OCI-LY7 (cell line): ENCODE data around the gene PLXNA1.

Source experiments
- CTCF ChIP-seq: fragments of 200-600 bp; sonication (generic); conservative IDR thresholded peaks from 2 replicates; pipeline ENCODE4 v1.5.1; 2014; ENCODE audit warnings: mild to moderate bottlenecking, antibody characterized with exemption, low read length, moderate library complexity, mixed read lengths
- EZH2phosphoT487 ChIP-seq: fragments of 200-600 bp; sonication (generic); IDR thresholded peaks from 2 replicates; pipeline ENCODE4 v1.6.1; 2018; ENCODE audit warnings: low read depth, borderline replicate concordance, mild to moderate bottlenecking, mixed run types, antibody characterized with exemption, low read length, moderate library complexity, mixed read lengths

DNA sequence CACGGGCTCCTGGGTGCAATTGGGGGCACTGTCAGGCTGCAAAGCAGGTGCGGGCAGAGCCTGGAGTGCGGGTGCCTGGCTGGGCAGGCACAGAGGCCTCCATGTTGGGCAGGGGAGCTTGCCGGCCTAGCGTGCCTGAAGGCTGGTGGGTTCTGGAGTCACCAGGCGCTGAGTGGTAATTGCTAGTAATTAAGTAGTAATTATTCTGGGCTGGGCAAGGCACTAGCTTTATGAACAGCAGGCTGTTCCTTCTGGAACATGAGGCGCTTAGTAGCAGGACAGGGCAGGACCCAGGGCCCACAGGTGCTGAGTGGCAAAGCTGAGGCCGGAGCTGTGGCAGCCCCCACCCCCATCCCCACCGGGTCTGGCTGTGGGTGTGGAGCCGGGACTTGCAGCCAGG is 25.3 kb downstream of the PLXNA1 start:
- no peak for TF ChIP-seq EZH2phosphoT487
- no peak for TF ChIP-seq CTCF
